Measurements from ENCODE around the gene NELL2. TPM values are rescaled to one million over a fixed set of nuclear protein-coding genes. Genes with fewer than 3 reads are reported as not detected.

The NELL2 gene
- polyA plus RNA-seq, 1 of the 3 experiments (the other 2 are of a cell fraction) = 0.35 TPM

DNA sequence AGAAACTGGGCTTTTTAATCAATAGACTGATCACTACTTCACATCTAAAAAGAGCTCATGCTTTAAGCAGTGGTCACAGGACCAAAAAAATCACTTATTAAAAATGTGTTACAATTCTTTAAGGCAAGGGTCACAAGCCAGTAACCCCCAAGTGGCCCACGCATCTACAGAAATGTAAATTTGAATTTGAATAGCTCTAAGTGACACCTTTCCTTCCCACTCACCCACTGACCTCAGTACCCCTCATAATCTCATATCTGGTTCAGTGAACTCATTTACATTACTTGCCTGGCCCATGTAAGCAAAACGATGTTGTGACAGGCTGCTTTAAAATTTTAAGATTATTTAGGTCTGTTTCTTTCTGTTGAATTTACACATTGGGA is 27.4 kb downstream of the NELL2 start:
- Histone ChIP-seq H3K27me3 (ENCODE audit: insufficient read depth) (no peaks in the 10 kb centered on the region), H3K79me2 (ENCODE audit: insufficient read depth) (no peaks in the 10 kb centered on the region), H3F3A (replicated peaks; ENCODE audit: insufficient read depth) (no peaks in the 10 kb centered on the region), H3K4me1 (ENCODE audit: control insufficient read depth in 1 of 2, insufficient read depth in 2 of 2, low read depth in 1 of 2, low read length in 1 of 2) (no peaks in the 10 kb centered on the region; a peak in 1 of 4 replicates), H3K4me2 (no peak overlapping the region), H3K36me3 (replicated peaks in 1 of 2; ENCODE audit: control insufficient read depth in 1 of 2, insufficient read depth in 2 of 2, low read length in 1 of 2) (no peaks in the 10 kb centered on the region), H3K9me2 (no peaks in the 10 kb centered on the region), H4K20me1 (ENCODE audit: insufficient read depth) (no peaks in the 10 kb centered on the region), H3K27ac (ENCODE audit: low read depth in 2 of 2, low read length in 1 of 2) (no peak overlapping the region), H3K9ac (no peak overlapping the region), H3K4me3 (ENCODE audit: low read depth in 2 of 2, low read length in 1 of 2) (no peak overlapping the region), H3K9me3 (no peaks in the 10 kb centered on the region), H2AFZ (ENCODE audit: low read depth) (no peak overlapping the region)
- ChIA-PET CTCF (interaction anchor here (0.6 kb wide), 1 partner anchor 36 kb away, joined by 4 read pairs; no protein-coding TSS in a partner anchor), POLR2A (no interaction called here)
- 17% methylated on average over 2 of the region's 2 CpGs for WGBS (ENCODE audit: low lambda C conversion rate)
- TF ChIP-seq PBX3 (IDR thresholded peaks at IDR 0.05) = no peak
- TF ChIP-seq ELF1 (IDR thresholded peaks at IDR 0.05) = no peak
- no peak for TF ChIP-seq GABPA (IDR thresholded peaks at IDR 0.05; ENCODE audit: low read depth)
- TF ChIP-seq EZH2phosphoT487 (IDR thresholded peaks at IDR 0.05; ENCODE audit: borderline replicate concordance, low read depth) = no peak
- no peak for TF ChIP-seq IRF3 (IDR thresholded peaks at IDR 0.05; ENCODE audit: low read depth, low read length)
- TF ChIP-seq NRF1 (IDR thresholded peaks at IDR 0.05; ENCODE audit: low read depth, low read length) = no peak
- no peak for TF ChIP-seq USF1 (IDR thresholded peaks at IDR 0.05; ENCODE audit: borderline replicate concordance, low read depth)
- TF ChIP-seq CTCF (IDR thresholded peaks at IDR 0.05) = no peak
- DNase-seq = no peak

- TF ChIP-seq, protein P1, sequence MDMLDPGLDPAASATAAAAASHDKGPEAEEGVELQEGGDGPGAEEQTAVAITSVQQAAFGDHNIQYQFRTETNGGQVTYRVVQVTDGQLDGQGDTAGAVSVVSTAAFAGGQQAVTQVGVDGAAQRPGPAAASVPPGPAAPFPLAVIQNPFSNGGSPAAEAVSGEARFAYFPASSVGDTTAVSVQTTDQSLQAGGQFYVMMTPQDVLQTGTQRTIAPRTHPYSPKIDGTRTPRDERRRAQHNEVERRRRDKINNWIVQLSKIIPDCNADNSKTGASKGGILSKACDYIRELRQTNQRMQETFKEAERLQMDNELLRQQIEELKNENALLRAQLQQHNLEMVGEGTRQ (IDR thresholded peaks at IDR 0.05; ENCODE audit: borderline replicate concordance, low read depth, low read length) = no peak
- no peak for TF ChIP-seq FOXJ3 (CRISPR knock-in tag; IDR thresholded peaks at IDR 0.05)
- TF ChIP-seq RXRA (IDR thresholded peaks at IDR 0.05; ENCODE audit: borderline replicate concordance, low read depth) = no peak
- Histone ChIP-seq H4K20me1 (ENCODE audit: insufficient read depth) (no peaks in the 10 kb centered on the region), H3K9ac (no peak overlapping the region), H3K27me3 (ENCODE audit: insufficient read depth) (no peaks in the 10 kb centered on the region), H3K9me2 (no peaks in the 10 kb centered on the region), H3K79me2 (ENCODE audit: insufficient read depth) (no peaks in the 10 kb centered on the region), H3K27ac (ENCODE audit: low read depth in 2 of 2, low read length in 1 of 2) (no peak overlapping the region), H3F3A (replicated peaks; ENCODE audit: insufficient read depth) (no peaks in the 10 kb centered on the region), H3K4me1 (ENCODE audit: control insufficient read depth in 1 of 2, insufficient read depth in 2 of 2, low read depth in 1 of 2, low read length in 1 of 2) (no peaks in the 10 kb centered on the region; a peak in 1 of 4 replicates), H2AFZ (ENCODE audit: low read depth) (no peak overlapping the region), H3K4me3 (ENCODE audit: low read depth in 2 of 2, low read length in 1 of 2) (no peak overlapping the region), H3K9me3 (no peaks in the 10 kb centered on the region), H3K36me3 (replicated peaks in 1 of 2; ENCODE audit: control insufficient read depth in 1 of 2, insufficient read depth in 2 of 2, low read length in 1 of 2) (no peaks in the 10 kb centered on the region), H3K4me2 (no peak overlapping the region)
- 55% methylated on average over 6 of the region's 6 CpGs for WGBS (ENCODE audit: low lambda C conversion rate)
- CTCF ChIA-PET = no interaction called here
- POLR2A ChIA-PET = no interaction called here
- DNase-seq = no peak
These were observed 28.0 kb downstream of the NELL2 start for GRCh38 chr12:44847888-44848702.

Data from SK-N-SH (cell line).